Suprapubic skin (tissue), 4 donors: ENCODE results near the gene PIP. TPM values are rescaled to one million over a fixed set of nuclear protein-coding genes. Genes with fewer than 3 reads are reported as not detected.
"Not testable (repeated sequence)": the region's sequence is repeated elsewhere in the genome, so short reads cannot be mapped to it uniquely, and the experiment has no call there.

Source experiments
- DNase-seq, 2 donors: peaks; one replicate each; pipeline ENCODE4 v3.0.0-alpha.2; 2019; ENCODE audit warnings: low spot score in 2 of 2
- H3K27ac ChIP-seq: fragments of 200-600 bp; sonication (generic); one replicate; pipeline ENCODE4 v1.5.1; 2019
- H3K27me3 ChIP-seq: fragments of 200-600 bp; sonication (generic); one replicate; pipeline ENCODE4 v1.5.1; 2019
- H3K36me3 ChIP-seq: fragments of 200-600 bp; sonication (generic); one replicate; pipeline ENCODE4 v1.5.1; 2019
- H3K4me1 ChIP-seq: fragments of 200-600 bp; sonication (generic); one replicate; pipeline ENCODE4 v1.5.1; 2019
- H3K4me3 ChIP-seq: fragments of 200-600 bp; sonication (generic); one replicate; pipeline ENCODE4 v1.5.1; 2019; ENCODE audit warnings: mild to moderate bottlenecking
- H3K9me3 ChIP-seq: fragments of 200-600 bp; sonication (generic); one replicate; pipeline ENCODE4 v1.5.1; 2019
- EP300 ChIP-seq: sonication (generic); formaldehyde crosslinking; IDR thresholded peaks from one replicate; pipeline ENCODE4 v1.6.1; 2017; ENCODE audit warnings: antibody characterized with exemption
- POLR2A ChIP-seq, 2 donors: fragments of 450-650 bp; IDR thresholded peaks; one replicate each; pipeline ENCODE4 v1.6.1; 2017; ENCODE audit warnings: antibody characterized with exemption in 2 of 2, mild to moderate bottlenecking in 2 of 2, moderate library complexity in 2 of 2
- POLR2AphosphoS5 ChIP-seq, 3 donors: sonication (generic); formaldehyde crosslinking; IDR thresholded peaks; one replicate each; pipeline ENCODE4 v1.6.1; 2017; ENCODE audit warnings: antibody characterized with exemption in 3 of 3
- WGBS: methylation state at CpG from one replicate; pipeline ENCODE4 v1.1.5; 2018; 5-methylcytosine and 5-hydroxymethylcytosine counted together
- total RNA-seq, 4 donors: library from RNA; depleted of rRNA; stranded (reverse); fragments of >200 nt; gene quantifications; one replicate each; pipeline ENCODE4 v1.1.0, GENCODE V29; 2016
- TF ChIP-seq, protein P1 (sequence below), 2 donors: fragments of 200-600 bp in 1 of 2; fragments of 450-650 bp in 1 of 2; sonication (generic) in 1 of 2; IDR thresholded peaks; one replicate each; pipeline ENCODE4 v1.5.1; 2016 to 2019; ENCODE audit warnings: antibody characterized with exemption in 2 of 2, mild to moderate bottlenecking in 1 of 2, moderate library complexity in 1 of 2

PIP gene
- total RNA-seq: 1,000 to 10,000 TPM in 2 of 4 donors, 100 to 1,000 TPM in 2; 126 to 1,475 (median 815) TPM

GRCh38 chr7:143131781-143132180 lies at the start of gene PIP:
TSS of gene PIP (plus strand) at chr7:143132077. CDS start at chr7:143132117, 40 bp downstream.
- Histone ChIP-seq H3K27me3 (no peaks in the 10 kb centered on the region), H3K9me3 (no peaks in the 10 kb centered on the region), H3K4me1 (no peaks in the 10 kb centered on the region), H3K36me3 (no peaks in the 10 kb centered on the region), H3K27ac (no peak within 1 kb of the TSS), H3K4me3 (no peak within 1 kb of the TSS)
- 56% methylated on average over 4 of the region's 4 CpGs for WGBS
- DNase-seq: no peak
- TF ChIP-seq EP300: no peak
- TF ChIP-seq, protein P1, sequence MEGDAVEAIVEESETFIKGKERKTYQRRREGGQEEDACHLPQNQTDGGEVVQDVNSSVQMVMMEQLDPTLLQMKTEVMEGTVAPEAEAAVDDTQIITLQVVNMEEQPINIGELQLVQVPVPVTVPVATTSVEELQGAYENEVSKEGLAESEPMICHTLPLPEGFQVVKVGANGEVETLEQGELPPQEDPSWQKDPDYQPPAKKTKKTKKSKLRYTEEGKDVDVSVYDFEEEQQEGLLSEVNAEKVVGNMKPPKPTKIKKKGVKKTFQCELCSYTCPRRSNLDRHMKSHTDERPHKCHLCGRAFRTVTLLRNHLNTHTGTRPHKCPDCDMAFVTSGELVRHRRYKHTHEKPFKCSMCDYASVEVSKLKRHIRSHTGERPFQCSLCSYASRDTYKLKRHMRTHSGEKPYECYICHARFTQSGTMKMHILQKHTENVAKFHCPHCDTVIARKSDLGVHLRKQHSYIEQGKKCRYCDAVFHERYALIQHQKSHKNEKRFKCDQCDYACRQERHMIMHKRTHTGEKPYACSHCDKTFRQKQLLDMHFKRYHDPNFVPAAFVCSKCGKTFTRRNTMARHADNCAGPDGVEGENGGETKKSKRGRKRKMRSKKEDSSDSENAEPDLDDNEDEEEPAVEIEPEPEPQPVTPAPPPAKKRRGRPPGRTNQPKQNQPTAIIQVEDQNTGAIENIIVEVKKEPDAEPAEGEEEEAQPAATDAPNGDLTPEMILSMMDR (IDR thresholded peaks at IDR 0.05): no peak
- no peak for TF ChIP-seq POLR2AphosphoS5 (IDR thresholded peaks at IDR 0.05)
- no peak for TF ChIP-seq POLR2A (IDR thresholded peaks at IDR 0.05)

GRCh38 chr7:143085109-143085508 lies 46.8 kb upstream of the PIP start:
- H3K4me1 ChIP-seq: no peaks in the 10 kb centered on the region
- H3K36me3 ChIP-seq: no peaks in the 10 kb centered on the region
- H3K9me3 ChIP-seq: peaks cover 4% of the 10 kb centered on the region
- WGBS: 67% methylated on average over 1 of the region's 1 CpG
- no peak overlapping the region for H3K27ac ChIP-seq
- no peaks in the 10 kb centered on the region for H3K27me3 ChIP-seq
- H3K4me3 ChIP-seq: no peak overlapping the region
- TF ChIP-seq EP300: no peak
- TF ChIP-seq, protein P1 (IDR thresholded peaks at IDR 0.05): no peak
- no peak for TF ChIP-seq POLR2A (IDR thresholded peaks at IDR 0.05)
- no peak for TF ChIP-seq POLR2AphosphoS5 (IDR thresholded peaks at IDR 0.05)
- DNase-seq: no peak

- H3K4me3 ChIP-seq, H3K27me3 ChIP-seq, H3K27ac ChIP-seq, H3K4me1 ChIP-seq, H3K9me3 ChIP-seq, DNase-seq, H3K36me3 ChIP-seq: not testable (repeated sequence)
- 87% methylated on average over 3 of the region's 3 CpGs for WGBS
Measured at GRCh38 chr7:143085610-143086009, 46.3 kb upstream of the PIP start.

DNA sequence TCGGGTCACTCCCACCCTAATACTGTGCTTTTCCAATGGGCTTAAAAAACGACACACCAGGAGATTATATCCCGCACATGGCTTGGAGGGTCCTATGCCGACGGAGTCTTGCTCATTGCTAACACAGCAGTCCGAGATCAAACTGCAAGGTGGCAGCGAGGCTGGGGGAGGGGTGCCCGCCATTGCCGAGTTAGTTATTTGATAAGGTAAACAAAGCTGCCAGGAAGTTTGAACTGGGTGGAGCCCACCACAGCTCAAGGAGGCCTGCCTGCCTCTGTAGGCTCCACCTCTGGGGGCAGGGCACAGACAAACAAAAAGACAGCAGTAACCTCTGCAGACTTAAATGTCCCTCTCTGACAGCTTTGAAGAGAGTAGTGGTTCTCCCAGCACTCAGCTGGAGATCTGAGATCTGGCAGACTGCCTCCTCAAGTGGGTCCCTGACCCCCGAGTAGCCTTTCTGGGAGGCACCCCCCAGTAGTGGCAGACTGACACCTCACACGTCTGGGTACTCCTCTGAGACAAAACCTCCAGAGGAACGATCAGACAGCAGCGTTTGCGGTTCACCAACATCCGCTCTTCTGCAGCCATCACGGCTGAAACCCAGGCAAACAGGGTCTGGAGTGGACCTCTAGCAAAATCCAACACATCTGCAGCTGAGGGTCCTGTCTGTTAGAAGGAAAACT lies 43.2 kb upstream of the PIP start:
- not testable (repeated sequence) for DNase-seq, H3K27me3 ChIP-seq, H3K4me1 ChIP-seq, H3K9me3 ChIP-seq, H3K27ac ChIP-seq, H3K4me3 ChIP-seq, H3K36me3 ChIP-seq
- WGBS: 96% methylated on average over 15 of the region's 16 CpGs

GRCh38 chr7:143096146-143096545 lies 35.7 kb upstream of the PIP start:
- TF ChIP-seq POLR2A (IDR thresholded peaks at IDR 0.05) (no peak), EP300 (no peak)
- DNase-seq: no peak
- WGBS: 71% methylated on average over 2 of the region's 2 CpGs

GRCh38 chr7:143099579-143099978 lies 32.3 kb upstream of the PIP start:
- WGBS: 96% methylated on average over 1 of the region's 1 CpG
- not testable (repeated sequence) for H3K27me3 ChIP-seq, DNase-seq, H3K4me1 ChIP-seq, H3K36me3 ChIP-seq, H3K27ac ChIP-seq, H3K4me3 ChIP-seq
- peaks cover 15% of the 10 kb centered on the region for H3K9me3 ChIP-seq

More at GRCh38 chr7:143096146-143096545, 35.7 kb upstream of the PIP start:
- Histone ChIP-seq H3K27ac (no peak overlapping the region), H3K9me3 (peaks cover 11% of the 10 kb centered on the region), H3K4me1 (no peaks in the 10 kb centered on the region), H3K27me3 (no peaks in the 10 kb centered on the region), H3K36me3 (no peaks in the 10 kb centered on the region), H3K4me3 (no peak overlapping the region)

DNA sequence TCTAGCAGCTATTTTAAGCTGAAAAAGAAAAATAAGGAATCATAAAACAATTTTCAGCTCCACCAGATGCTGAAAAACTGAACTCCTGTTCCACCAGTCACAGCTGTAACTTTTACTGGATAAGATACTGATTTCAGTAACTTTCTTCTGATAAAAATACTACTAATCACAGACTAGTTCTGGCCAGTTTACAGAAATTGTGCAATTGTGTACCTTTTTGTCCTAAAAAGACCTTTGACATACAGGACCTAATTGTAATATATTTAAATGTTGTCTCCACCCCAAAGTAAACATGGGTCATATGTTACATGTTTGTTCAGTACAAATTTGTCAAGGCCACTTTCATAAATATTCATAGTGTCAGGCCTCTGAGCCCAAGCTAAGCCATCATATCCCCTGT lies 27.1 kb upstream of the PIP start:
- Histone ChIP-seq H3K27me3 (no peaks in the 10 kb centered on the region), H3K4me1 (no peaks in the 10 kb centered on the region), H3K9me3 (peaks cover 10% of the 10 kb centered on the region), H3K4me3 (no peak overlapping the region), H3K27ac (no peak overlapping the region), H3K36me3 (no peaks in the 10 kb centered on the region)
- DNase-seq: no peak
- TF ChIP-seq, protein P1 (IDR thresholded peaks at IDR 0.05): no peak
- TF ChIP-seq POLR2AphosphoS5 (IDR thresholded peaks at IDR 0.05): no peak
- TF ChIP-seq EP300: no peak
- no peak for TF ChIP-seq POLR2A (IDR thresholded peaks at IDR 0.05)

DNA sequence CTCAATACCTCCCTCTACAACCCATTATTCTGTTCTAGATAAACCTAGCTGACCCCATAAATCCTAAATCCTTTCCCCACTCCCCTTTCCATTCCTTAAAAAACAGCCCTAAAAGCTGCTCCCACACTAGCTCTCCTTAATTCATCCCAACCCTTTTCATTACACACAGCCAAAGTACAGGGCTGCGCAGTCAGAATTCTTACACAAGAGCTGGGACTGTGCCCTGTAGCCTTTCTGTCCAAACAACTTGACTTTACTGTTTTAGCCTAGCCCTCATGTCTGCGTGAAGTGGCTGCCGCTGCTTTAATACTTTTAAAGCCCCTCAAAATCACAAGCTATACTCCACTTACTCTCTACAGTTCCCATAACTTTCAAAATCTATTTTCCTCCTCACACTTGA lies 23.9 kb upstream of the PIP start:
- 90% methylated on average over 3 of the region's 3 CpGs for WGBS
- H3K4me3 ChIP-seq, DNase-seq, H3K27me3 ChIP-seq, H3K4me1 ChIP-seq, H3K36me3 ChIP-seq, H3K9me3 ChIP-seq, H3K27ac ChIP-seq: not testable (repeated sequence)
